NCI-H2171 (cell line): ENCODE measurements around the gene LMX1B.
A peak's percentile ranks its signal among the peaks of the same experiment; 100 is the strongest.

Experiments
- DNase-seq: peaks from one replicate; lab custom pipeline; 2025; lab: John Stamatoyannopoulos, UW

The LMX1B gene

GRCh38 chr9:126661122-126661520 is 47.4 kb downstream of the LMX1B start:
- no peak for DNase-seq

GRCh38 chr9:126661521-126662251 is 48.0 kb downstream of the LMX1B start:
- DNase-seq, result peak; percentile 57

- no peak for DNase-seq
These were observed 49.9 kb downstream of the LMX1B start for GRCh38 chr9:126663661-126664072.

- DNase-seq, result no peak
These were observed 51.3 kb downstream of the LMX1B start for GRCh38 chr9:126664900-126665643.

GRCh38 chr9:126665644-126666035 is 51.9 kb downstream of the LMX1B start:
- DNase-seq, result no peak

GRCh38 chr9:126666155-126666803 is 52.6 kb downstream of the LMX1B start:
- no peak for DNase-seq

- DNase-seq, result no peak
These were observed 53.7 kb downstream of the LMX1B start for GRCh38 chr9:126667190-126668055.

- DNase-seq, result no peak
These were observed 54.3 kb downstream of the LMX1B start for GRCh38 chr9:126668058-126668457.

GRCh38 chr9:126669108-126669507 is 55.4 kb downstream of the LMX1B start:
- no peak for DNase-seq

GRCh38 chr9:126670270-126670669 is 56.5 kb downstream of the LMX1B start:
- DNase-seq, result no peak

- DNase-seq, result no peak
These were observed 57.7 kb downstream of the LMX1B start for GRCh38 chr9:126671381-126671831.

GRCh38 chr9:126671983-126672382 is 58.3 kb downstream of the LMX1B start:
- no peak for DNase-seq

- no peak for DNase-seq
These were observed 59.0 kb downstream of the LMX1B start for GRCh38 chr9:126672634-126673284.

GRCh38 chr9:126673689-126674364 is 60.1 kb downstream of the LMX1B start:
- DNase-seq, result no peak

GRCh38 chr9:126674365-126675146 is 60.8 kb downstream of the LMX1B start:
- DNase-seq, result no peak

GRCh38 chr9:126675147-126675467 is 61.4 kb downstream of the LMX1B start:
- DNase-seq, result no peak

GRCh38 chr9:126676102-126676684 is 62.5 kb downstream of the LMX1B start:
- DNase-seq, result no peak

GRCh38 chr9:126676685-126677143 is 63.0 kb downstream of the LMX1B start:
- no peak for DNase-seq

- DNase-seq, result no peak
These were observed 63.7 kb downstream of the LMX1B start for GRCh38 chr9:126677188-126678084.
